ENCODE measurements around the gene GADL1.

DNA sequence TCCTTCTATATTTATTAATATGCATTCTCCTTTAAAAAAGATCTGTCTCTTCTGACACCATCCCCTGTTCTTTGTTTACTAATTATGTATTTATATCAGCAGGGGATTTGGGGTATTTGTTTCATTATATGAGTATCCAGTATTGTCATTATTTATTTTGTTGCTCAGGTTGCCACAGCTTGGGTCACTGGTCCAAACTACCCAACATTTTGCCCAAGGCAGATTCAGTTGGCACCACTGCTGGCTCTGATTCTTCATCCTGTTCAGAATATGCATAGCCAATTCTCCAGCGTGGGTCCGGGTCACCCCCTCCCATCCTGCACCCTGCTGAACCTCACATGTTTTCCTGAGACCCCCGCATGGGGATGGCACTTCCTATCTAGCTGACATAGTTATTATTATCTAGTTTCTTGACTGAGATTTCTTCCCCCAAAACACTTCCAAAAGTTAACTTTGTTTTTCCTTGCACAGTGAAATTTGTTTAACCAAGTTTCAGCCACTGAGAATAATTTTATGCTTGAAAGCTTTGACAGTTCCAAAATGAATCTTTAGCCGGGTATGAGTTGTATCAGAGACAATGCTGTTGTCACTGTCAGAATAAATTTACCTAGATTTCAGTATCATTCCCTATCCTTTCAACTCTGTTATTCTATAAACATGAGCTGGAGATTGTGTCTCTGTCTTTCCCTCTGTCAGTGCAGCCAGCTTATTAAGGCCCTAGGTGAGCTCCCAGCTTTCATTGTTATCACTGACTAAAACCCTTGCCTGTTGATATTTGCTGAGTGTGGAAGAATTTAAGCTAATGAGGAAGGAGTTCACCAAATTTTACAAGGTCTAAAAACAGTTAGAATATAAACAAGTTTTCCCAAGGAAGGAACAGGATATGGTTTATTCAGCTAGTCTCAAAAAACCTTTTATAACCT, 217.8 kb downstream of the GADL1 start:
- TF ChIP-seq POLR2AphosphoS5 (IDR thresholded peaks at IDR 0.05; ENCODE audit: borderline replicate concordance, low read depth, low read length), result no peak
- no peak for TF ChIP-seq EZH2 (IDR thresholded peaks at IDR 0.05)
